Neutrophil (primary cell): ENCODE data around the gene TAC4.

Experiments used
- H3K27ac ChIP-seq: fragments of 200-600 bp; sonication (generic); 2 replicates; pipeline ENCODE4 v1.5.1; 2016; ENCODE audit warnings: mild to moderate bottlenecking, moderate library complexity
- H3K27me3 ChIP-seq: fragments of 200-600 bp; sonication (generic); 2 replicates; pipeline ENCODE4 v1.6.0; 2016; ENCODE audit warnings: mild to moderate bottlenecking
- H3K36me3 ChIP-seq: fragments of 200-600 bp; sonication (generic); 2 replicates; pipeline ENCODE4 v1.5.1; 2017
- H3K4me1 ChIP-seq, 2 experiments: fragments of 200-600 bp in 1 of 2; sonication (generic) in 1 of 2; 1 replicate in 1 of 2; 2 replicates in 1 of 2; pipeline versions ENCODE4 v1.5.1 to v1.6.1; 2013 to 2016; ENCODE audit warnings: low read depth in 1 of 2, low read length in 1 of 2, mild to moderate bottlenecking in 1 of 2, moderate library complexity in 1 of 2; ENCODE audit not compliant: control insufficient read depth in 1 of 2, insufficient read depth in 1 of 2
- H3K4me3 ChIP-seq, 2 experiments: fragments of 200-600 bp in 1 of 2; sonication (generic) in 1 of 2; 1 replicate in 1 of 2; 2 replicates in 1 of 2; pipeline ENCODE4 v1.5.1; 2013 to 2016; ENCODE audit warnings: low read depth in 1 of 2, low read length in 1 of 2, mild to moderate bottlenecking in 1 of 2, moderate library complexity in 1 of 2
- H3K9me3 ChIP-seq: fragments of 200-600 bp; sonication (generic); 2 replicates; pipeline ENCODE4 v1.5.1; 2016
- TF ChIP-seq, protein P1 (sequence below): fragments of 200-600 bp; sonication (generic); IDR thresholded peaks from 2 replicates; pipeline ENCODE4 v1.5.1; 2016; ENCODE audit warnings: antibody characterized with exemption

TAC4 gene

DNA sequence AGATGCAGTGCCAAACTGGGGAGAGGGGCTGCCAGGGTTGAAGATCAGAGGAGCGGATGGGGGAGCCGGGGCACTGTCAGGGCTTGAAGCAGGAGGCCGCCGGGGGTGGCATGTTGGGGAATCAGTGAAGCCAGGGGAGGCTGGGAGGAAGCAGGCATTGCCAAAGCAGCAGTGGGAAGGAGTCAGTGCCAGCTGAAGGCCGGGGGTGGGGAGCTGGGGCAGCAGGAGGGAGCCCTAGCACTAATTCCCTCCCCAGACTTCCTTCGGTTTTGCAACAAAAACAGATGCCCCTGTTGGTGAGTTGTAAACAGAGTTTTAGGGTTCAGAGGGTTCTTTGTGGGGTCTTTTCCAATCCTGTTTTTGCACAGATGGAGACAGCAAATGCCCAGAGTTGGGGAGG lies 10.9 kb upstream of the TAC4 start:
- Histone ChIP-seq H3K4me3 (no peak overlapping the region), H3K27ac (no peak overlapping the region), H3K9me3 (no peaks in the 10 kb centered on the region), H3K4me1 (no peaks in the 10 kb centered on the region), H3K36me3 (no peaks in the 10 kb centered on the region), H3K27me3 (peaks cover 53% of the 10 kb centered on the region)
- TF ChIP-seq, protein P1, sequence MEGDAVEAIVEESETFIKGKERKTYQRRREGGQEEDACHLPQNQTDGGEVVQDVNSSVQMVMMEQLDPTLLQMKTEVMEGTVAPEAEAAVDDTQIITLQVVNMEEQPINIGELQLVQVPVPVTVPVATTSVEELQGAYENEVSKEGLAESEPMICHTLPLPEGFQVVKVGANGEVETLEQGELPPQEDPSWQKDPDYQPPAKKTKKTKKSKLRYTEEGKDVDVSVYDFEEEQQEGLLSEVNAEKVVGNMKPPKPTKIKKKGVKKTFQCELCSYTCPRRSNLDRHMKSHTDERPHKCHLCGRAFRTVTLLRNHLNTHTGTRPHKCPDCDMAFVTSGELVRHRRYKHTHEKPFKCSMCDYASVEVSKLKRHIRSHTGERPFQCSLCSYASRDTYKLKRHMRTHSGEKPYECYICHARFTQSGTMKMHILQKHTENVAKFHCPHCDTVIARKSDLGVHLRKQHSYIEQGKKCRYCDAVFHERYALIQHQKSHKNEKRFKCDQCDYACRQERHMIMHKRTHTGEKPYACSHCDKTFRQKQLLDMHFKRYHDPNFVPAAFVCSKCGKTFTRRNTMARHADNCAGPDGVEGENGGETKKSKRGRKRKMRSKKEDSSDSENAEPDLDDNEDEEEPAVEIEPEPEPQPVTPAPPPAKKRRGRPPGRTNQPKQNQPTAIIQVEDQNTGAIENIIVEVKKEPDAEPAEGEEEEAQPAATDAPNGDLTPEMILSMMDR, result no peak

DNA sequence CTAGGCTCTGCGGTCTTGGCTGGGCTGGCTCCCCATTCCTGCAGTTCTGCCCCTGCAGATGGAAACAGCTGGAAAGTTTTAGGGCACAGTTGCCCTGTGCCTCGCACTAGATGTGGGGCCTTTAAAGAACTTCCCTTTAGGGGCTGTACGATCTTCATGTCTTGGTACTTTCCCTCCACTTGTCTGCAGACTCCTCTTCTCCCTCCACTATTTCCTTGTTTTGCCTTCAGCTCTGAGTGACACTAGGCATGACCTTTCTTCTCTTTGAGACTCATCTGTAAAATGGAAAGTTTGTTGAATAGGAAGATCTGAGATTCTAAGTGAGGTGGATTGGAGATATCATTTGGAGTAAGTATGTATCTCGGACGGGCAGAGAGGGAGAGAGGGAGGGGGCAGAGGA lies 6.3 kb upstream of the TAC4 start:
- Histone ChIP-seq H3K4me3 (no peak overlapping the region), H3K27ac (no peak overlapping the region), H3K27me3 (peaks cover 73% of the 10 kb centered on the region), H3K36me3 (no peaks in the 10 kb centered on the region), H3K9me3 (no peaks in the 10 kb centered on the region), H3K4me1 (peaks cover 14% of the 10 kb centered on the region in 2 experiments)
- TF ChIP-seq, protein P1, result no peak

- H3K36me3 ChIP-seq, result no peaks in the 10 kb centered on the region
- peaks cover 68% of the 10 kb centered on the region for H3K27me3 ChIP-seq
- H3K4me3 ChIP-seq, result no peak overlapping the region
- no peak overlapping the region for H3K27ac ChIP-seq
- TF ChIP-seq, protein P1, result no peak
- no peaks in the 10 kb centered on the region for H3K9me3 ChIP-seq
- peaks cover 14% of the 10 kb centered on the region in 2 experiments for H3K4me1 ChIP-seq
Observed at GRCh38 chr17:49853470-49854015, 5.7 kb upstream of the TAC4 start.

GRCh38 chr17:49851387-49852291 lies 3.8 kb upstream of the TAC4 start:
- Histone ChIP-seq H3K27ac (no peak overlapping the region), H3K9me3 (no peaks in the 10 kb centered on the region), H3K27me3 (peaks cover 67% of the 10 kb centered on the region), H3K4me3 (peak overlapping the region; percentile 49 to 59), H3K4me1 (peaks cover 14% of the 10 kb centered on the region in 2 experiments), H3K36me3 (peaks cover 12% of the 10 kb centered on the region)
- TF ChIP-seq, protein P1, result peak; percentile 20

GRCh38 chr17:49850772-49851386 lies 3.0 kb upstream of the TAC4 start:
- Histone ChIP-seq H3K4me3 (peak overlapping the region; percentile 49 to 59), H3K27ac (no peak overlapping the region), H3K4me1 (peaks cover 14% of the 10 kb centered on the region in 2 experiments), H3K9me3 (no peaks in the 10 kb centered on the region), H3K27me3 (peaks cover 67% of the 10 kb centered on the region), H3K36me3 (peaks cover 20% of the 10 kb centered on the region)
- TF ChIP-seq, protein P1, result no peak
